Breast epithelium (tissue), 4 donors: Measurements from ENCODE around the gene SYT4. TPM values are rescaled to one million over a fixed set of nuclear protein-coding genes. Genes with fewer than 3 reads are reported as not detected.

Experiments
- DNase-seq, 2 donors: peaks; one replicate each; pipeline ENCODE4 v3.0.0-alpha.2; 2019; ENCODE audit warnings: low spot score in 2 of 2
- H3K27ac ChIP-seq, 2 donors: fragments of 200-600 bp; sonication (generic) in 1 of 2; one replicate each; pipeline ENCODE4 v1.5.1; 2016 to 2019; ENCODE audit warnings: mild to moderate bottlenecking in 1 of 2
- H3K27me3 ChIP-seq, 2 donors: fragments of 200-600 bp; sonication (generic) in 1 of 2; one replicate each; pipeline versions ENCODE4 v1.5.1 to v1.6.0; 2017 to 2019; ENCODE audit warnings: control low read depth in 1 of 2, mild to moderate bottlenecking in 1 of 2
- H3K36me3 ChIP-seq: fragments of 200-600 bp; one replicate; pipeline ENCODE4 v1.5.1; 2019
- H3K4me1 ChIP-seq, 2 donors: fragments of 200-600 bp; sonication (generic); one replicate each; pipeline ENCODE4 v1.5.1; 2016 to 2019; ENCODE audit warnings: control low read depth in 1 of 2
- H3K4me3 ChIP-seq, 3 donors: fragments of 200-600 bp; sonication (generic); 1 replicate in 2 of 3; 2 replicates in 1 of 3; pipeline ENCODE4 v1.5.1; 2016 to 2019; ENCODE audit warnings: mild to moderate bottlenecking in 3 of 3, moderate library complexity in 2 of 3
- H3K9me3 ChIP-seq, 2 donors: fragments of 200-600 bp; sonication (generic) in 1 of 2; one replicate each; pipeline ENCODE4 v1.5.1; 2016 to 2019; ENCODE audit warnings: control low read depth in 1 of 2
- CTCF ChIP-seq, 3 donors: fragments of 450-650 bp; IDR thresholded peaks; one replicate each; pipeline ENCODE4 v1.5.1; 2016 to 2017; ENCODE audit warnings: antibody characterized with exemption in 3 of 3, mild to moderate bottlenecking in 3 of 3, moderate library complexity in 3 of 3
- POLR2A ChIP-seq: fragments of 450-650 bp; IDR thresholded peaks from one replicate; pipeline ENCODE4 v1.6.1; 2016; ENCODE audit warnings: antibody characterized with exemption, mild to moderate bottlenecking, moderate library complexity
- POLR2AphosphoS5 ChIP-seq, 3 donors: sonication (generic); formaldehyde crosslinking; IDR thresholded peaks; one replicate each; pipeline ENCODE4 v1.6.1; 2017; ENCODE audit warnings: antibody characterized with exemption in 3 of 3
- intact Hi-C: fragments of 100-400 bp; cut with DNase I; formaldehyde crosslinking; loops from one replicate; pipeline ENCODE4 v1.15.1; 2023; ENCODE audit warnings: low total_unique reads
- total RNA-seq, 3 donors: library from RNA; depleted of rRNA; stranded (reverse); fragments of >200 nt; gene quantifications; one replicate each; pipeline ENCODE4 v1.1.0, GENCODE V29; 2016

The SYT4 gene
- total RNA-seq, 3 donors from 2014 or later, result 2.9 TPM; not detected in 2

- H3K9me3 ChIP-seq, result no peaks in the 10 kb centered on the region
- DNase-seq, result no peak
- no peak overlapping the region for H3K27ac ChIP-seq
- no peaks in the 10 kb centered on the region for H3K27me3 ChIP-seq
- TF ChIP-seq POLR2AphosphoS5 (IDR thresholded peaks at IDR 0.05) (no peak), POLR2A (no peak), CTCF (IDR thresholded peaks at IDR 0.05) (no peak)
- intact Hi-C loops, result no loop called here
- no peaks in the 10 kb centered on the region for H3K36me3 ChIP-seq
- no peaks in the 10 kb centered on the region for H3K4me1 ChIP-seq
- H3K4me3 ChIP-seq, result no peak overlapping the region
Observed at GRCh38 chr18:43283299-43283698, 6.0 kb upstream of the SYT4 start.

- no peak for TF ChIP-seq POLR2A
- TF ChIP-seq POLR2AphosphoS5 (IDR thresholded peaks at IDR 0.05), result no peak
- TF ChIP-seq CTCF (IDR thresholded peaks at IDR 0.05), result no peak
- H3K27me3 ChIP-seq, result no peaks in the 10 kb centered on the region
- no peak overlapping the region for H3K4me3 ChIP-seq
- DNase-seq, result no peak
- intact Hi-C loops, result no loop called here
- no peaks in the 10 kb centered on the region for H3K9me3 ChIP-seq
- no peak overlapping the region for H3K27ac ChIP-seq
- no peaks in the 10 kb centered on the region for H3K36me3 ChIP-seq
- no peaks in the 10 kb centered on the region for H3K4me1 ChIP-seq
Observed at GRCh38 chr18:43279015-43279744, 1.9 kb upstream of the SYT4 start.

GRCh38 chr18:43278355-43278754, 1.1 kb upstream of the SYT4 start:
- no peak for TF ChIP-seq POLR2A
- TF ChIP-seq CTCF (IDR thresholded peaks at IDR 0.05), result no peak
- no peak for TF ChIP-seq POLR2AphosphoS5 (IDR thresholded peaks at IDR 0.05)
- Histone ChIP-seq H3K27me3 (peaks cover 0 to 6% of the 10 kb centered on the region in 2 donors), H3K27ac (no peak overlapping the region), H3K4me3 (no peak overlapping the region), H3K9me3 (no peaks in the 10 kb centered on the region), H3K4me1 (no peaks in the 10 kb centered on the region), H3K36me3 (no peaks in the 10 kb centered on the region)
- intact Hi-C loops, result no loop called here
- DNase-seq, result no peak

GRCh38 chr18:43276491-43276890, 799 bp downstream of the SYT4 start:
- H3K9me3 ChIP-seq, result no peaks in the 10 kb centered on the region
- no peak overlapping the region for H3K4me3 ChIP-seq
- H3K36me3 ChIP-seq, result no peaks in the 10 kb centered on the region
- TF ChIP-seq CTCF (IDR thresholded peaks at IDR 0.05), result no peak
- TF ChIP-seq POLR2AphosphoS5 (IDR thresholded peaks at IDR 0.05), result no peak
- TF ChIP-seq POLR2A, result no peak
- H3K27ac ChIP-seq, result no peak overlapping the region
- H3K27me3 ChIP-seq, result peaks cover 0 to 6% of the 10 kb centered on the region in 2 donors
- no peaks in the 10 kb centered on the region for H3K4me1 ChIP-seq
- no peak for DNase-seq
- intact Hi-C loops, result no loop called here

- H3K4me3 ChIP-seq, result no peak overlapping the region
- no peaks in the 10 kb centered on the region for H3K9me3 ChIP-seq
- no peaks in the 10 kb centered on the region for H3K4me1 ChIP-seq
- H3K36me3 ChIP-seq, result no peaks in the 10 kb centered on the region
- H3K27ac ChIP-seq, result no peak overlapping the region
- TF ChIP-seq POLR2AphosphoS5 (IDR thresholded peaks at IDR 0.05), result no peak
- TF ChIP-seq CTCF (IDR thresholded peaks at IDR 0.05), result no peak
- no peak for TF ChIP-seq POLR2A
- DNase-seq, result no peak
- intact Hi-C loops, result no loop called here
- peaks cover 0 to 6% of the 10 kb centered on the region in 2 donors for H3K27me3 ChIP-seq
Observed at GRCh38 chr18:43275546-43275945, 1.7 kb downstream of the SYT4 start.
